ENCODE data around the gene ITIH6.
"Not testable (repeated sequence)": the region's sequence is repeated elsewhere in the genome, so short reads cannot be mapped to it uniquely, and the experiment has no call there.

Gene ITIH6

DNA sequence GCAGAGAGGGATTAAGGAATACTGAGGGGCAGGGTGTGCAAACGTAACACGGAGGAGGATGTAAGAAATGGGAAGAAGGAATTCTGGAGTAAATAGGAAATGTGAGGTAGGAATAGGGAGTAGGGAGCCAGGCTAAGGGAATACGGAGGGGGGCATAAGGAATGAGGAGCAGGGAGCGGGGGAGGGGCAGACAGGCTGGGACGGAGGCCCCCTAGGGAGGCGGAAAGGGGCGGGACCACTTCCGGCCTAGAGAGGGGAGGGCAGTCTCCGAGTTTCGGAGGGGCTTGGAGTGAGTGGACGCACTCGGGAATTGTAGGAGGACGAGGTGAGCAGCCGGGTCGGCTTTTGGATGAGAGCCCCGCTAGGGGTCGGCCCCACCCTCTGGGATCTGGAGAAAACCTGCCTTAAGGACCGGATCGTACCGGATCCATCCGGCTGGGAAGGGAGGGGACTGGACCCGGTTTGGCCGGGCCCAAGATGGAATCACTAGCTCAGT, 10.1 kb upstream of the ITIH6 start:
- Histone ChIP-seq H3K9me3 (ENCODE audit: control insufficient read depth in 1 of 2, low read length in 2 of 2) (no peaks in the 10 kb centered on the region), H3K4me3 (ENCODE audit: low read depth in 1 of 2, low read length in 2 of 2) (peak overlapping the region; percentile 83 to 86), H3K9ac (ENCODE audit: low read depth in 1 of 2, low read length in 2 of 2) (peak overlapping the region; percentile 57 to 78), H3K36me3 (ENCODE audit: control insufficient read depth in 1 of 2, insufficient read depth in 2 of 2, low read length in 2 of 2) (peaks cover 10 to 26% of the 10 kb centered on the region in 2 donors), H3K4me1 (ENCODE audit: control insufficient read depth in 1 of 2, insufficient read depth in 2 of 2, low read length in 2 of 2) (peaks cover 9 to 10% of the 10 kb centered on the region in 2 donors), H3K27me3 (ENCODE audit: control insufficient read depth in 1 of 2, insufficient read depth in 2 of 2, low read length in 2 of 2) (no peaks in the 10 kb centered on the region), H3K27ac (ENCODE audit: low read depth, low read length) (peak overlapping the region; percentile 56)

DNA sequence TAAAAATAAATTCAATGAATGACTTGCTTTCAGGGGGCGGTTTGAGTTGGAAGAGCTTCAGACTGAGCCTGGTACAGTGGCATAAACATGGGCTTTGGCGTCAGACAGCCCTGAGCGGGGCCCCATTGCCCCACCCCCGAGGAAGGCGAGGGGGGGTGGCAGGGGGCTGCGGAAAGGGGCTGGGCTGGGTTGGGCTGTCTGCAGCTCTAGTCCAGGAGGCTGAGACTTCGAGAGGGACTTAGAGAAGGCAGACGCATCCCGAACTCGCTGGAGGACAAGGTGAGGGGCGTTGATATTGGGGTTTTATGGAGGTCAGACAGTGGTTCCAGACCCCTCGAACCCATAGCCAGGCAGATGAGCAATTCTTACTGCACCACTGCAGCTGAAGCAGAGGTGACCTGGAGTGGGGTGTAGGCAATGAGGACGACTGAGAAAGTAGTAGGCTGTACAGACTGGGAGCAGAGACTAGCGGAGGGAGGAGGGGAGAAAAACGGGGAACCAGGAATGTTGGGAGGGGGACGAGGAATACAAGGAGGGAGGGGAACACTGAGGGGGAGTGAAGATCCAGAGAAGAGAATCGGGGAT, 9.6 kb upstream of the ITIH6 start, which contains the start of gene MAGED2:
Gene MAGED2 (plus strand): TSS at position 222 of the 585 bp plus-strand sequence. CDS start 1,587 bp downstream, outside the sequence.
- Histone ChIP-seq H3K27me3 (ENCODE audit: control insufficient read depth in 1 of 2, insufficient read depth in 2 of 2, low read length in 2 of 2) (no peaks in the 10 kb centered on the region), H3K27ac (ENCODE audit: low read depth, low read length) (peak within 1 kb of the TSS; percentile 56), H3K36me3 (ENCODE audit: control insufficient read depth in 1 of 2, insufficient read depth in 2 of 2, low read length in 2 of 2) (peaks cover 10 to 20% of the 10 kb centered on the region in 2 donors), H3K4me3 (ENCODE audit: low read depth in 1 of 2, low read length in 2 of 2) (peak within 1 kb of the TSS; percentile 83 to 86), H3K9me3 (ENCODE audit: control insufficient read depth in 1 of 2, low read length in 2 of 2) (no peaks in the 10 kb centered on the region), H3K9ac (ENCODE audit: low read depth in 1 of 2, low read length in 2 of 2) (peak within 1 kb of the TSS; percentile 57 to 78), H3K4me1 (ENCODE audit: control insufficient read depth in 1 of 2, insufficient read depth in 2 of 2, low read length in 2 of 2) (peaks cover 9 to 10% of the 10 kb centered on the region in 2 donors)

- Histone ChIP-seq H3K27me3 (ENCODE audit: control insufficient read depth in 1 of 2, insufficient read depth in 2 of 2, low read length in 2 of 2) (no peaks in the 10 kb centered on the region), H3K36me3 (ENCODE audit: control insufficient read depth in 1 of 2, insufficient read depth in 2 of 2, low read length in 2 of 2) (no peaks in the 10 kb centered on the region), H3K4me3 (ENCODE audit: low read depth in 1 of 2, low read length in 2 of 2) (no peak overlapping the region), H3K4me1 (ENCODE audit: control insufficient read depth in 1 of 2, insufficient read depth in 2 of 2, low read length in 2 of 2) (peaks cover 0 to 4% of the 10 kb centered on the region in 2 donors), H3K9me3 (ENCODE audit: control insufficient read depth in 1 of 2, low read length in 2 of 2) (no peaks in the 10 kb centered on the region), H3K27ac (ENCODE audit: low read depth, low read length) (no peak overlapping the region), H3K9ac (ENCODE audit: low read depth in 1 of 2, low read length in 2 of 2) (no peak overlapping the region)
These were observed 991 bp upstream of the ITIH6 start for GRCh38 chrX:54799046-54799445.

DNA sequence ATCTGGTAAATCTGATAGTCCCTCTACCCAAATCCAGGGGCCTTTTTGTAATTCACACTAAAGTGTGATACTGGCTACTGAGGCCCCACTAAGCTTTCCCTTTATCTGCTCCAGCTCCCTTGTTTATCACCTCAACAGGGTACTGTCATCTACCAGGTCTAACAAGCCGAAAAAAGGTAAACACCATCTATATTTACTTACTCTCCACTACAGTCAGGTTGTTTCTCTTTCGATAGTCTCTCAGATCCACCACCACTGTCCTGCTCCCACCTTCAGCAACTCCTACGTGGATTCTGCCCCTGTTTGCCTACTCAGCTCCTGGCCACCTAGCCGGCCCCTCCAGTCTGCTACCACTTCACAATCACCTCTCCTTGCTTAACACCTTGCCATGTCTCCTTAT, 3.3 kb downstream of the ITIH6 start:
- Histone ChIP-seq H3K27ac (ENCODE audit: low read depth, low read length) (no peak overlapping the region), H3K27me3 (ENCODE audit: control insufficient read depth in 1 of 2, insufficient read depth in 2 of 2, low read length in 2 of 2) (no peaks in the 10 kb centered on the region), H3K36me3 (ENCODE audit: control insufficient read depth in 1 of 2, insufficient read depth in 2 of 2, low read length in 2 of 2) (no peaks in the 10 kb centered on the region), H3K4me3 (ENCODE audit: low read depth in 1 of 2, low read length in 2 of 2) (no peak overlapping the region), H3K9ac (ENCODE audit: low read depth in 1 of 2, low read length in 2 of 2) (no peak overlapping the region), H3K4me1 (ENCODE audit: control insufficient read depth in 1 of 2, insufficient read depth in 2 of 2, low read length in 2 of 2) (peaks cover 0 to 4% of the 10 kb centered on the region in 2 donors), H3K9me3 (ENCODE audit: control insufficient read depth in 1 of 2, low read length in 2 of 2) (no peaks in the 10 kb centered on the region)

- Histone ChIP-seq H3K9ac (ENCODE audit: low read depth in 1 of 2, low read length in 2 of 2) (no peak overlapping the region), H3K27ac (ENCODE audit: low read depth, low read length) (no peak overlapping the region), H3K9me3 (ENCODE audit: control insufficient read depth in 1 of 2, low read length in 2 of 2) (no peaks in the 10 kb centered on the region), H3K27me3 (ENCODE audit: control insufficient read depth in 1 of 2, insufficient read depth in 2 of 2, low read length in 2 of 2) (no peaks in the 10 kb centered on the region), H3K36me3 (ENCODE audit: control insufficient read depth in 1 of 2, insufficient read depth in 2 of 2, low read length in 2 of 2) (no peaks in the 10 kb centered on the region), H3K4me3 (ENCODE audit: low read depth in 1 of 2, low read length in 2 of 2) (no peak overlapping the region), H3K4me1 (ENCODE audit: control insufficient read depth in 1 of 2, insufficient read depth in 2 of 2, low read length in 2 of 2) (peaks cover 0 to 4% of the 10 kb centered on the region in 2 donors)
These were observed 4.0 kb downstream of the ITIH6 start for GRCh38 chrX:54794028-54794427.

- not testable (repeated sequence) for H3K4me1 ChIP-seq (ENCODE audit: control insufficient read depth in 1 of 2, insufficient read depth in 2 of 2, low read length in 2 of 2); H3K27ac ChIP-seq (ENCODE audit: low read depth, low read length); H3K4me3 ChIP-seq (ENCODE audit: low read depth in 1 of 2, low read length in 2 of 2); H3K36me3 ChIP-seq (ENCODE audit: control insufficient read depth in 1 of 2, insufficient read depth in 2 of 2, low read length in 2 of 2); H3K9me3 ChIP-seq (ENCODE audit: control insufficient read depth in 1 of 2, low read length in 2 of 2); H3K27me3 ChIP-seq (ENCODE audit: control insufficient read depth in 1 of 2, insufficient read depth in 2 of 2, low read length in 2 of 2); H3K9ac ChIP-seq (ENCODE audit: low read depth in 1 of 2, low read length in 2 of 2)
These were observed 8.7 kb downstream of the ITIH6 start for GRCh38 chrX:54789405-54789804.

- Histone ChIP-seq H3K9me3 (ENCODE audit: control insufficient read depth in 1 of 2, low read length in 2 of 2) (no peaks in the 10 kb centered on the region), H3K27ac (ENCODE audit: low read depth, low read length) (no peak overlapping the region), H3K27me3 (ENCODE audit: control insufficient read depth in 1 of 2, insufficient read depth in 2 of 2, low read length in 2 of 2) (no peaks in the 10 kb centered on the region), H3K4me3 (ENCODE audit: low read depth in 1 of 2, low read length in 2 of 2) (no peak overlapping the region), H3K4me1 (ENCODE audit: control insufficient read depth in 1 of 2, insufficient read depth in 2 of 2, low read length in 2 of 2) (no peaks in the 10 kb centered on the region), H3K36me3 (ENCODE audit: control insufficient read depth in 1 of 2, insufficient read depth in 2 of 2, low read length in 2 of 2) (no peaks in the 10 kb centered on the region), H3K9ac (ENCODE audit: low read depth in 1 of 2, low read length in 2 of 2) (no peak overlapping the region)
These were observed 9.6 kb downstream of the ITIH6 start for GRCh38 chrX:54788446-54788845.

DNA sequence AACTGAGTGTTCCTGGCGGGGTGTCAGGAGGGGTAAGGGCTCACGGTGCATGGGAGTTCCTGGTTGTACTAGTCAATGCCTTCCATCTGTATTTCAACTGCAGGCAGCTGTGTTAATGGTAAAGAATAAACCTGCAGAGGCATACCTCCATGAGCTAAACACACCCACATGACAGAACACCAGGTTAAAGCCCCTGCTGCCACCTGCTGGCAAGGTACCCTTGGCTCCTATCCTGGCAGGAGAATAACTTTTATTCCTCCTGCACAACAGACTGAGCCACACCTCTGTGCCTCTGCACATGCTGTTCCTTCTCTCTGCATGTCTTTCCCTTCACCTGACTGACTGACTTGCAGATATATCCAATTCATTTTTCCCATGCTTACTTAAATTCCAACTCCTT, 11.1 kb downstream of the ITIH6 start:
- no peak overlapping the region for H3K9ac ChIP-seq (ENCODE audit: low read depth in 1 of 2, low read length in 2 of 2)
- no peaks in the 10 kb centered on the region for H3K4me1 ChIP-seq (ENCODE audit: control insufficient read depth in 1 of 2, insufficient read depth in 2 of 2, low read length in 2 of 2)
- H3K9me3 ChIP-seq (ENCODE audit: control insufficient read depth in 1 of 2, low read length in 2 of 2) = no peaks in the 10 kb centered on the region
- H3K4me3 ChIP-seq (ENCODE audit: low read depth in 1 of 2, low read length in 2 of 2) = no peak overlapping the region
- H3K27ac ChIP-seq (ENCODE audit: low read depth, low read length) = no peak overlapping the region
- H3K27me3 ChIP-seq (ENCODE audit: control insufficient read depth in 1 of 2, insufficient read depth in 2 of 2, low read length in 2 of 2) = no peaks in the 10 kb centered on the region
- H3K36me3 ChIP-seq (ENCODE audit: control insufficient read depth in 1 of 2, insufficient read depth in 2 of 2, low read length in 2 of 2) = no peaks in the 10 kb centered on the region

DNA sequence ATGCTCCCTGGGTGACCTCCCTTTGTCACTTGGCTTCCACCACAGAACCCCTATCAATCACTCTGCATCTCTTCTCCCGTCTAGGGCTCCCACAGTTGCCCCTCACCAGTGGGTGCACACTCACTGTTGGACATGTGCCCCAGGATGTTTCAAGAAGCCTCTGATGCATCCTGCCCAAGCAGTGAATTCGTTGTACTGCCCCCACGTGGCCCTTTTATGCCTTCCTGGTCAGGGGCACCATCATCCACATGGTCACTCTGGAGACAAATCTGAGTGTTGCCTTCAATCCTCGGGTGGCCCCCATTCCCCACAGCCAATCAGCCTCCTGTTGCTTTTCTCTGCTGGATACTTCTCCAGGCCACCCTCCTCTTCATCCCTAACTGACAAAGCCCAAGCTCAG, 12.2 kb downstream of the ITIH6 start:
- no peaks in the 10 kb centered on the region for H3K36me3 ChIP-seq (ENCODE audit: control insufficient read depth in 1 of 2, insufficient read depth in 2 of 2, low read length in 2 of 2)
- H3K4me1 ChIP-seq (ENCODE audit: control insufficient read depth in 1 of 2, insufficient read depth in 2 of 2, low read length in 2 of 2) = no peaks in the 10 kb centered on the region
- no peak overlapping the region for H3K4me3 ChIP-seq (ENCODE audit: low read depth in 1 of 2, low read length in 2 of 2)
- H3K27me3 ChIP-seq (ENCODE audit: control insufficient read depth in 1 of 2, insufficient read depth in 2 of 2, low read length in 2 of 2) = no peaks in the 10 kb centered on the region
- no peaks in the 10 kb centered on the region for H3K9me3 ChIP-seq (ENCODE audit: control insufficient read depth in 1 of 2, low read length in 2 of 2)
- H3K27ac ChIP-seq (ENCODE audit: low read depth, low read length) = no peak overlapping the region
- no peak overlapping the region for H3K9ac ChIP-seq (ENCODE audit: low read depth in 1 of 2, low read length in 2 of 2)

DNA sequence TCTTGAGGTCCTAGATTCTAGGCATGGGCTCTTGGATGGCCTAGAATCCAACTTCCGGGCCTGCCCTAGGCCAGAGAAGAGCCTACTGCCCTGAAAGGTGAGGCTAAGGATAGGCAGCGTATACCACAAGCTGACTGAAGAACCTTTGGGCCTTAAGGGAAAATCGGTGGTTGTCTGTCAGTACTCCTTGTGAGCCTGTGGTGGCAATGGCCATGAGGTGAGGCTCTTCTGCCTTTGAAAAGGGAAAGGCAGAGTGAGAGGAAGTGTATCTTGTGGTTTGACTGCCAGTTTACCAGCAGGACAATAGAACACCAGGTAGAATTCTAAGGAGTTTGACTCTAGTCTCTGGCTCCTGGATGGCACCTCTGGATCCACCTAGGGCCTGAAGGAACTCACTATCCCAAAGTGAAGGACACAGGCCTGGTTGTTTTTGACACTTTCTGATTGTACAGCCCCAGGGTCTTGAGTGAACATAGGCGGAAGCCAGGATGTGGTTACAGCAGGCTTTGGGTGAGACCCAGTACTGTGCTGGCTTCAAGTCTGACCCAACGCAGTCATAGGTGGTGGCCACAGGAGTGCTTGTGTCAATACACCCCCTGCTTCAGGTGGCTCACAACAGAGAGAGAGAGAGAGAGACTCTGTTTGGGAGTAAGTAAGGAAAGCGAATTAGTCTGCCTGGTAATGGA, 20.9 kb downstream of the ITIH6 start:
- H3K9me3 ChIP-seq (ENCODE audit: control insufficient read depth in 1 of 2, low read length in 2 of 2) = no peaks in the 10 kb centered on the region
- H3K4me3 ChIP-seq (ENCODE audit: low read depth in 1 of 2, low read length in 2 of 2) = no peak overlapping the region
- H3K27ac ChIP-seq (ENCODE audit: low read depth, low read length) = no peak overlapping the region
- no peak overlapping the region for H3K9ac ChIP-seq (ENCODE audit: low read depth in 1 of 2, low read length in 2 of 2)
- H3K27me3 ChIP-seq (ENCODE audit: control insufficient read depth in 1 of 2, insufficient read depth in 2 of 2, low read length in 2 of 2) = no peaks in the 10 kb centered on the region
- H3K36me3 ChIP-seq (ENCODE audit: control insufficient read depth in 1 of 2, insufficient read depth in 2 of 2, low read length in 2 of 2) = no peaks in the 10 kb centered on the region
- H3K4me1 ChIP-seq (ENCODE audit: control insufficient read depth in 1 of 2, insufficient read depth in 2 of 2, low read length in 2 of 2) = no peaks in the 10 kb centered on the region

All from duodenal mucosa (tissue), 2 donors.